ENCODE results near the gene MSTN.

DNA sequence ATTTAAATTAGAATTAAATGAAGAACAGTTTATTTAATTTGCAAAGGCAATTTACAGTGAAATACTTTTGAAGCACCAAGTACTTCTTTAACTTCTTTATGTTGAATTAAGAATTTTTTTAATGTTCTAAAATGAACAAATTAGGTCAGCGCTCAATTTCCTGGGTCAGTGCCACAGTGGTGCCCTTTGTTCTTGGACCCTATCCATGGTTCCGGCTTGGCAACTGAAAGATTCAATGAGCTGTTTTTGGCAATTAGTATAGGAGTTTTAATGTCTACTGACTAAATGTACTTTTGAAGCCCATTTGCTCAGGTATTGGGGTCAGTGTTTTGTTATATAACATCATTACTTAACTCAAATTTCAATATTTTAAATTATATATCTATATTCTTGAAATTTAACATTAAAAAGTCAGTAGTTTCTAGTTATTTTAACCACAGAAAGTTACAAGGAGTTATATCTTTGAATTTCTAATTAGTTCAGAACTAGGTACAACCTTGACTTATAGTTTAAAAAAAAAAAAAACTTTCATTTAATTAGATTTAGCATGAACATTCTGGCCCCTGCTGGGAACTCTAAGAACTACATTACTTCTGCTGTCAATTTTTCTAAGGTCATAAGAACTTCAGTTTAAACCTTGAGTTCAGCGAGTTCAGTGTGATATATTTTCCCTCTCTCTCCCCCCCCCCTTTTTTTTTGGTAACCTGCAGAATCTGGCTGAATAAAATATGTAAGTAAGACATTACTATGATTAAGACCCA, 7.6 kb upstream of the MSTN start:
- TF ChIP-seq, protein P1, sequence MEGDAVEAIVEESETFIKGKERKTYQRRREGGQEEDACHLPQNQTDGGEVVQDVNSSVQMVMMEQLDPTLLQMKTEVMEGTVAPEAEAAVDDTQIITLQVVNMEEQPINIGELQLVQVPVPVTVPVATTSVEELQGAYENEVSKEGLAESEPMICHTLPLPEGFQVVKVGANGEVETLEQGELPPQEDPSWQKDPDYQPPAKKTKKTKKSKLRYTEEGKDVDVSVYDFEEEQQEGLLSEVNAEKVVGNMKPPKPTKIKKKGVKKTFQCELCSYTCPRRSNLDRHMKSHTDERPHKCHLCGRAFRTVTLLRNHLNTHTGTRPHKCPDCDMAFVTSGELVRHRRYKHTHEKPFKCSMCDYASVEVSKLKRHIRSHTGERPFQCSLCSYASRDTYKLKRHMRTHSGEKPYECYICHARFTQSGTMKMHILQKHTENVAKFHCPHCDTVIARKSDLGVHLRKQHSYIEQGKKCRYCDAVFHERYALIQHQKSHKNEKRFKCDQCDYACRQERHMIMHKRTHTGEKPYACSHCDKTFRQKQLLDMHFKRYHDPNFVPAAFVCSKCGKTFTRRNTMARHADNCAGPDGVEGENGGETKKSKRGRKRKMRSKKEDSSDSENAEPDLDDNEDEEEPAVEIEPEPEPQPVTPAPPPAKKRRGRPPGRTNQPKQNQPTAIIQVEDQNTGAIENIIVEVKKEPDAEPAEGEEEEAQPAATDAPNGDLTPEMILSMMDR (IDR thresholded peaks at IDR 0.05; ENCODE audit: low read length), result peak; percentile 52
- no peak for TF ChIP-seq EZH2 (IDR thresholded peaks at IDR 0.05; ENCODE audit: borderline replicate concordance, low read length)

Measured in OCI-LY1 (cell line).